SKM-1 treated with dmso at 0.1 percent for 144 hours (cell line): ENCODE data around the gene PIN1.

Source experiments
- DNase-seq: peaks from one replicate; lab custom pipeline; 2025; ENCODE audit not compliant: unreplicated experiment; lab: John Stamatoyannopoulos, UW

PIN1 gene

GRCh38 chr19:9883231-9883758 lies 48.2 kb downstream of the PIN1 start:
- DNase-seq = no peak

- DNase-seq = no peak
Observed at GRCh38 chr19:9883764-9884163, 48.6 kb downstream of the PIN1 start.

- DNase-seq = no peak
Observed at GRCh38 chr19:9885077-9885552, 50.0 kb downstream of the PIN1 start.

- DNase-seq = no peak
Observed at GRCh38 chr19:9891609-9892373, 56.7 kb downstream of the PIN1 start.
